IMR-90 (cell line): Measurements from ENCODE around the gene ATG2A. TPM values are rescaled to one million over a fixed set of nuclear protein-coding genes. Genes with fewer than 3 reads are reported as not detected.

ENCODE experiments used
- ATAC-seq: fragments of 200-7000 bp; cut with Tn5 transposase; 2 replicates; pipeline ENCODE4 v1.9.1; 2020; ENCODE audit warnings: low read depth, mild to moderate bottlenecking, moderate library complexity
- BruUV-seq: library from RNA; stranded (reverse); fragments of 400-500 nt; replicated peaks from 2 replicates; lab custom pipeline; 2021; lab: Mats Ljungman, UMichigan
- CTCF ChIA-PET: fragments of 300-600 bp; formaldehyde crosslinking; extraction: SDS; loops from one replicate; lab custom pipeline; 2021; ENCODE audit warnings: antibody characterized with exemption; lab: Yijun Ruan, JAX
- POLR2A ChIA-PET: fragments of 300-600 bp; sonication (Branson Sonifier 250); formaldehyde crosslinking; loops from one replicate; lab custom pipeline; 2022; ENCODE audit warnings: antibody characterized with exemption; ENCODE audit not compliant: unreplicated experiment; lab: Charles Lee
- DNase-seq: peaks from one replicate; pipeline ENCODE4 v3.0.0; 2013
- H2AFZ ChIP-seq: replicated peaks from 2 replicates; pipeline ENCODE3; 2013; ENCODE audit warnings: low read length, mild to moderate bottlenecking; ENCODE audit not compliant: poor library complexity
- H2AK5ac ChIP-seq: 2 replicates; pipeline ENCODE4 v1.6.1; 2013; ENCODE audit warnings: low read depth, low read length, inconsistent platforms
- H2AK9ac ChIP-seq: replicated peaks from 2 replicates; pipeline ENCODE3; 2013; ENCODE audit warnings: mild to moderate bottlenecking, low read depth, low read length, moderate library complexity; ENCODE audit not compliant: poor library complexity
- H2BK120ac ChIP-seq: 2 replicates; pipeline ENCODE4 v1.6.1; 2013; ENCODE audit warnings: low read depth, low read length, inconsistent platforms
- H2BK15ac ChIP-seq: 3 replicates; pipeline ENCODE4 v1.6.1; 2013; ENCODE audit warnings: low read depth, low read length, inconsistent platforms
- H2BK20ac ChIP-seq: 2 replicates; pipeline ENCODE4 v1.6.1; 2013; ENCODE audit warnings: low read depth, mild to moderate bottlenecking, inconsistent platforms, low read length, moderate library complexity
- H2BK5ac ChIP-seq: 2 replicates; pipeline ENCODE4 v1.6.1; 2013; ENCODE audit warnings: mild to moderate bottlenecking, low read depth, low read length, inconsistent platforms; ENCODE audit not compliant: poor library complexity, severe bottlenecking
- H3K14ac ChIP-seq: replicated peaks from 2 replicates; pipeline ENCODE4 v1.6.1; 2013; ENCODE audit warnings: low read depth, low read length, inconsistent platforms
- H3K18ac ChIP-seq: 2 replicates; pipeline ENCODE4 v1.6.1; 2013; ENCODE audit warnings: low read depth, low read length, control low read depth
- H3K23ac ChIP-seq: 2 replicates; pipeline ENCODE4 v1.6.1; 2013; ENCODE audit warnings: low read depth, low read length, inconsistent platforms
- H3K27ac ChIP-seq: 2 replicates; pipeline ENCODE4 v1.5.1; 2013; ENCODE audit warnings: mild to moderate bottlenecking, control low read depth, low read length; ENCODE audit not compliant: insufficient read depth
- H3K27me3 ChIP-seq: 2 replicates; pipeline ENCODE4 v1.6.1; 2013; ENCODE audit warnings: low read length; ENCODE audit not compliant: control insufficient read depth, insufficient read depth
- H3K36me3 ChIP-seq: 2 replicates; pipeline ENCODE4 v1.6.1; 2013; ENCODE audit warnings: low read length, mixed read lengths; ENCODE audit not compliant: control insufficient read depth, insufficient read depth
- H3K4ac ChIP-seq: 2 replicates; pipeline ENCODE4 v1.6.1; 2013; ENCODE audit warnings: low read depth, low read length, inconsistent platforms
- H3K4me1 ChIP-seq: 2 replicates; pipeline ENCODE4 v1.6.1; 2013; ENCODE audit warnings: low read length, mixed read lengths; ENCODE audit not compliant: control insufficient read depth, insufficient read depth
- H3K4me2 ChIP-seq: 2 replicates; pipeline ENCODE4 v1.6.1; 2013; ENCODE audit warnings: low read depth, mild to moderate bottlenecking, control low read depth, low read length, moderate library complexity
- H3K4me3 ChIP-seq: 2 replicates; pipeline ENCODE4 v1.5.1; 2013; ENCODE audit warnings: low read depth, mild to moderate bottlenecking, control low read depth, low read length, moderate library complexity; ENCODE audit not compliant: insufficient read depth
- H3K56ac ChIP-seq: 2 replicates; pipeline ENCODE4 v1.6.1; 2013; ENCODE audit warnings: low read length, inconsistent platforms; ENCODE audit not compliant: insufficient read depth; ENCODE audit errors: extremely low read depth
- H3K79me1 ChIP-seq, 2 experiments: 2 replicates each; pipeline ENCODE4 v1.6.1; 2013; ENCODE audit warnings: low read length in 2 of 2, inconsistent platforms in 1 of 2, low read depth in 1 of 2
- H3K9ac ChIP-seq: 2 replicates; pipeline ENCODE4 v1.6.1; 2013; ENCODE audit warnings: low read depth, low read length, control low read depth
- H3K9me1 ChIP-seq: 2 replicates; pipeline ENCODE4 v1.6.1; 2013; ENCODE audit warnings: low read length, inconsistent platforms; ENCODE audit not compliant: insufficient read depth
- H3K9me3 ChIP-seq: 2 replicates; pipeline ENCODE4 v1.6.1; 2013; ENCODE audit warnings: low read length; ENCODE audit not compliant: control insufficient read depth, insufficient read depth
- H4K20me1 ChIP-seq: 2 replicates; pipeline ENCODE4 v1.6.1; 2013; ENCODE audit warnings: low read length, inconsistent platforms; ENCODE audit not compliant: insufficient read depth
- H4K5ac ChIP-seq: 2 replicates; pipeline ENCODE4 v1.6.1; 2013; ENCODE audit warnings: mild to moderate bottlenecking, low read depth, low read length, control low read depth
- H4K8ac ChIP-seq, 2 experiments: 2 replicates each; pipeline ENCODE4 v1.6.1; 2013; ENCODE audit warnings: low read depth in 2 of 2, low read length in 2 of 2, control low read depth in 1 of 2, inconsistent platforms in 1 of 2
- H4K91ac ChIP-seq: 2 replicates; pipeline ENCODE4 v1.6.1; 2013; ENCODE audit warnings: low read depth, low read length, inconsistent platforms; ENCODE audit not compliant: insufficient read depth
- BHLHE40 ChIP-seq: fragments of 150-350 bp; IDR thresholded peaks from 2 replicates; pipeline ENCODE4 v1.6.1; 2016; ENCODE audit warnings: mild to moderate bottlenecking, low read depth, low read length
- CEBPB ChIP-seq: IDR thresholded peaks from 2 replicates; pipeline ENCODE4 v1.6.1; 2012; ENCODE audit warnings: low read depth, low read length, improper control_type of control experiment
- CHD1 ChIP-seq: IDR thresholded peaks from 2 replicates; pipeline ENCODE4 v1.6.1; 2012; ENCODE audit warnings: low read depth, low read length, improper control_type of control experiment
- CTCF ChIP-seq: conservative IDR thresholded peaks from 2 replicates; pipeline ENCODE4 v1.5.1; 2012; ENCODE audit warnings: mild to moderate bottlenecking, low read depth, low read length, improper control_type of control experiment
- FOS ChIP-seq: fragments of 150-350 bp; IDR thresholded peaks from 2 replicates; pipeline ENCODE4 v1.6.1; 2016; ENCODE audit warnings: low read depth, low read length
- MAFK ChIP-seq: IDR thresholded peaks from 2 replicates; pipeline ENCODE4 v1.6.1; 2012; ENCODE audit warnings: low read depth, low read length, improper control_type of control experiment
- MAZ ChIP-seq: IDR thresholded peaks from 2 replicates; pipeline ENCODE4 v1.6.1; 2012; ENCODE audit warnings: low read depth, mild to moderate bottlenecking, low read length, improper control_type of control experiment, moderate library complexity, borderline replicate concordance
- MXI1 ChIP-seq: IDR thresholded peaks from 2 replicates; pipeline ENCODE4 v1.6.1; 2012; ENCODE audit warnings: low read depth, mild to moderate bottlenecking, low read length, moderate library complexity, borderline replicate concordance
- NFE2L2 ChIP-seq: fragments of 150-350 bp; IDR thresholded peaks from 2 replicates; pipeline ENCODE4 v1.6.1; 2016; ENCODE audit warnings: low read depth, mild to moderate bottlenecking, low read length
- POLR2A ChIP-seq: IDR thresholded peaks from 2 replicates; pipeline ENCODE4 v1.6.1; 2012; ENCODE audit warnings: mild to moderate bottlenecking, low read depth, low read length
- RCOR1 ChIP-seq: IDR thresholded peaks from 2 replicates; pipeline ENCODE4 v1.6.1; 2012; ENCODE audit warnings: mild to moderate bottlenecking, low read length, improper control_type of control experiment; ENCODE audit not compliant: insufficient replicate concordance
- RFX5 ChIP-seq: IDR thresholded peaks from 2 replicates; pipeline ENCODE4 v1.8.0; 2012; ENCODE audit warnings: low read depth, mild to moderate bottlenecking, low read length, moderate library complexity
- SMC3 ChIP-seq: fragments of 150-350 bp; IDR thresholded peaks from 2 replicates; pipeline ENCODE4 v1.6.1; 2016; ENCODE audit warnings: low read depth, mild to moderate bottlenecking, antibody characterized with exemption, low read length, moderate library complexity
- USF2 ChIP-seq: fragments of 150-350 bp; IDR thresholded peaks from 2 replicates; pipeline ENCODE4 v1.6.1; 2017; ENCODE audit warnings: mild to moderate bottlenecking, antibody characterized with exemption, low read length, low read depth
- WGBS, 2 experiments: methylation state at CpG; one replicate each; pipeline versions ENCODE4 v1.1.5 to v1.1.7; 2013; ENCODE audit warnings: missing lambda C conversion rate in 2 of 2; ENCODE audit not compliant: insufficient read length in 1 of 2; ENCODE audit errors: extremely low coverage in 2 of 2; 5-methylcytosine and 5-hydroxymethylcytosine counted together
- dilution Hi-C: fragments of 300-500 bp; cut with HindIII; formaldehyde crosslinking; loops from one replicate; pipeline ENCODE4 v1.14.3; 2018; ENCODE audit warnings: low sequenced_read_pairs; ENCODE audit not compliant: unreplicated experiment
- in situ Hi-C: fragments of 300-500 bp; cut with MboI; formaldehyde crosslinking; loops from 3 replicates; pipeline ENCODE4 v1.14.3; 2019; ENCODE audit warnings: low sequenced_read_pairs, inconsistent platforms, mixed read lengths
- intact Hi-C: fragments of 100-400 bp; cut with micrococcal nuclease; formaldehyde crosslinking; loops from 2 replicates; pipeline ENCODE4 v1.10.0; 2022
- polyA plus RNA-seq, 3 experiments: library from polyadenylated mRNA; depleted of rRNA; stranded (reverse); fragments of >200 nt; gene quantifications; 2 replicates each; pipeline ENCODE4 v1.2.3, GENCODE V29; 2012; ENCODE audit warnings: low replicate concordance in 1 of 3
- total RNA-seq: library from RNA; depleted of rRNA; stranded (reverse); fragments of >200 nt; gene quantifications from 2 replicates; pipeline ENCODE4 v1.2.3, GENCODE V29; 2012
- TF ChIP-seq, protein P1 (sequence below): fragments of 150-350 bp; IDR thresholded peaks from 2 replicates; pipeline ENCODE4 v1.6.1; 2016; ENCODE audit warnings: low read depth, mild to moderate bottlenecking, low read length, moderate library complexity, borderline replicate concordance

Gene ATG2A
- total and polyA plus RNA-seq, 2 of the 4 experiments (the other 2 are of a cell fraction) = 3.2 to 10.5 TPM

DNA sequence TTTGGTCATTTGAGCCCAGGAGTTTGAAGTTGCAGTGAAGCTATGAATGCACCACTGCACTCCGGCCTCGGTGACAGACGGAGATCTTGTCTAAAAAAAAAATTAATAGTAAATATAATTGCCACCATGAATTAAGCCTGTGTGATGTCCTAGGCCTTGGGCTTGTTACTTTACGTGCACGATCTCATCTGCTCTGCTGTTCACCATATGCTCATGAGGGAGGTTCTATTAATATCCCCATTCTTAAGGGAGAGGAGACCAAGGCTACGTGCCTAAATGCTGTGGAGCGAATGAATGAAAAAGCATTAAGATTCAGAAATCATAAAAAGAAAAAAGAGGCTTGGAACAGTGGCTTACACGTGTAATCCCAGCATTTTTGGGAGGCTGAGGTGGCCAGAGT lies 2.6 kb upstream of the ATG2A start:
- 40% methylated on average over 1 of the region's 8 CpGs; no CpG with 5 or more reads in 1 of the 2 experiments for WGBS, 2 experiments
- Histone ChIP-seq H4K5ac (no peak overlapping the region), H3K9ac (no peak overlapping the region), H2BK15ac (no peak overlapping the region), H3K36me3 (no peaks in the 10 kb centered on the region), H2BK120ac (no peak overlapping the region), H3K9me1 (0 out of 2 replicates have a peak, but pooled peaks cover 6% of the 10 kb centered on the region), H3K4me2 (no peak overlapping the region), H3K79me1 (peaks cover 7 to 25% of the 10 kb centered on the region in 2 experiments), H3K14ac (no peak overlapping the region), H4K8ac (no peak overlapping the region), H2AK5ac (no peak overlapping the region), H3K27ac (no peak overlapping the region), H3K4me3 (no peak overlapping the region), H4K20me1 (no peaks in the 10 kb centered on the region; the same call in 1 of the 2 replicates), H3K4me1 (peaks cover 10% of the 10 kb centered on the region), H3K4ac (no peak overlapping the region), H3K18ac (no peak overlapping the region), H3K27me3 (no peaks in the 10 kb centered on the region), H4K91ac (no peak overlapping the region), H3K56ac (no peak overlapping the region), H2AK9ac (no peak overlapping the region), H2BK5ac (no peak overlapping the region), H3K23ac (no peak overlapping the region), H2BK20ac (no peak overlapping the region), H3K9me3 (no peaks in the 10 kb centered on the region), H2AFZ (no peak overlapping the region)
- POLR2A ChIA-PET = no interaction called here
- CTCF ChIA-PET = no interaction called here
- in situ Hi-C loops = loop anchor here (5.0 kb wide), 1 partner anchor 88 kb away; no protein-coding TSS in a partner anchor
- intact Hi-C loops = loop anchor here (5.0 kb wide), 1 partner anchor 178 kb away; the partner anchor contains the start of gene VPS51
- no TSS peak for BruUV-seq
- no peak for TF ChIP-seq CTCF
- no peak for TF ChIP-seq MAZ
- TF ChIP-seq MXI1 = no peak
- no peak for TF ChIP-seq NFE2L2
- TF ChIP-seq, protein P1, sequence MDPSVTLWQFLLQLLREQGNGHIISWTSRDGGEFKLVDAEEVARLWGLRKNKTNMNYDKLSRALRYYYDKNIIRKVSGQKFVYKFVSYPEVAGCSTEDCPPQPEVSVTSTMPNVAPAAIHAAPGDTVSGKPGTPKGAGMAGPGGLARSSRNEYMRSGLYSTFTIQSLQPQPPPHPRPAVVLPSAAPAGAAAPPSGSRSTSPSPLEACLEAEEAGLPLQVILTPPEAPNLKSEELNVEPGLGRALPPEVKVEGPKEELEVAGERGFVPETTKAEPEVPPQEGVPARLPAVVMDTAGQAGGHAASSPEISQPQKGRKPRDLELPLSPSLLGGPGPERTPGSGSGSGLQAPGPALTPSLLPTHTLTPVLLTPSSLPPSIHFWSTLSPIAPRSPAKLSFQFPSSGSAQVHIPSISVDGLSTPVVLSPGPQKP = no peak
- no peak for TF ChIP-seq CHD1
- TF ChIP-seq RFX5 = no peak
- no peak for TF ChIP-seq RCOR1
- no peak for TF ChIP-seq POLR2A
- TF ChIP-seq USF2 = no peak
- TF ChIP-seq MAFK = no peak
- TF ChIP-seq FOS = no peak
- TF ChIP-seq CEBPB = no peak
- no peak for TF ChIP-seq BHLHE40
- no peak for TF ChIP-seq SMC3
- ATAC-seq = no peak
- no peak for DNase-seq
- dilution Hi-C loops = no loop called here
